Spleen (tissue), 11 donors: ENCODE measurements around the gene ANKS1B. TPM values are rescaled to one million over a fixed set of nuclear protein-coding genes. Genes with fewer than 3 reads are reported as not detected.

Source experiments
- DNase-seq: peaks from one replicate; pipeline ENCODE4 v3.0.0-alpha.2; 2020
- H3K27ac ChIP-seq, 8 donors: fragments of 200-600 bp; sonication (generic) in 7 of 8; 1 replicate in 4 of 8; 2 replicates in 4 of 8; pipeline versions ENCODE4 v1.5.0 to v1.8.0; 2016 to 2021; ENCODE audit warnings: inconsistent platforms in 4 of 8, mild to moderate bottlenecking in 4 of 8, moderate library complexity in 1 of 8
- H3K27me3 ChIP-seq, 7 donors: fragments of 200-600 bp; sonication (generic) in 6 of 7; replicated peaks in 1 of 7; 1 replicate in 4 of 7; 2 replicates in 3 of 7; pipeline versions ENCODE4 v1.5.0 to v1.8.0; 2016 to 2021; ENCODE audit warnings: inconsistent platforms in 3 of 7, mild to moderate bottlenecking in 1 of 7
- H3K36me3 ChIP-seq, 6 donors: fragments of 200-600 bp; sonication (generic) in 5 of 6; 1 replicate in 4 of 6; 2 replicates in 2 of 6; pipeline versions ENCODE4 v1.5.0 to v1.8.0; 2016 to 2021; ENCODE audit warnings: inconsistent platforms in 2 of 6
- H3K4me1 ChIP-seq, 6 donors: fragments of 200-600 bp; sonication (generic) in 5 of 6; 1 replicate in 3 of 6; 2 replicates in 3 of 6; pipeline versions ENCODE4 v1.5.0 to v1.8.0; 2016 to 2021; ENCODE audit warnings: inconsistent platforms in 3 of 6
- H3K4me3 ChIP-seq, 8 donors: fragments of 200-600 bp; sonication (generic) in 7 of 8; 1 replicate in 4 of 8; 2 replicates in 4 of 8; pipeline versions ENCODE4 v1.5.0 to v1.8.0; 2016 to 2021; ENCODE audit warnings: inconsistent platforms in 4 of 8, mild to moderate bottlenecking in 4 of 8, moderate library complexity in 2 of 8
- H3K9me3 ChIP-seq, 8 donors: fragments of 200-600 bp; sonication (generic) in 7 of 8; 1 replicate in 4 of 8; 2 replicates in 4 of 8; pipeline versions ENCODE4 v1.5.0 to v1.8.0; 2016 to 2021; ENCODE audit warnings: inconsistent platforms in 4 of 8
- POLR2A ChIP-seq, 3 donors: fragments of 450-650 bp; IDR thresholded peaks; one replicate each; pipeline ENCODE4 v1.5.1; 2017; ENCODE audit warnings: antibody characterized with exemption in 3 of 3, mild to moderate bottlenecking in 1 of 3
- POLR2AphosphoS5 ChIP-seq, 3 donors: sonication (generic); formaldehyde crosslinking; IDR thresholded peaks; one replicate each; pipeline ENCODE4 v1.5.1; 2017; ENCODE audit warnings: antibody characterized with exemption in 3 of 3
- WGBS, 5 donors: extraction: QIAGEN DNeasy Blood & Tissue Kit in 3 of 5; methylation state at CpG; one replicate each; pipeline versions ENCODE4 v1.1.5 to v1.1.7; 2013 to 2018; 5-methylcytosine and 5-hydroxymethylcytosine counted together
- intact Hi-C: fragments of 100-400 bp; cut with DNase I; formaldehyde crosslinking; loops from one replicate; pipeline ENCODE4 v1.15.0; 2023; ENCODE audit warnings: low total_unique reads
- polyA plus RNA-seq, 3 donors: library from polyadenylated mRNA; stranded (reverse); fragments of 200-250 nt; gene quantifications; one replicate each; pipeline ENCODE4 v1.2.1, GENCODE V29; 2013
- total RNA-seq, 7 donors: library from RNA; depleted of rRNA in 3 of 7; stranded (reverse); fragments of >200 nt in 3 of 7; fragmentation: NEBNext Ultra II Directional in 4 of 7; extraction: Animal tissue kit (Norgen Biotek cat#: 25700) in 4 of 7; gene quantifications; one replicate each; pipeline versions ENCODE4 v1.1.0 to v1.2.1, GENCODE V29; 2016 to 2021
- TF ChIP-seq, protein P1 (sequence below), 11 experiments: fragments of 200-600 bp in 7 of 11; fragments of 450-650 bp in 4 of 11; sonication (generic) in 4 of 11; IDR thresholded peaks in 8 of 11; conservative IDR thresholded peaks in 3 of 11; 1 replicate in 7 of 11; 2 replicates in 4 of 11; pipeline versions ENCODE4 v1.4.0 to v1.8.0; 2016 to 2021; ENCODE audit warnings: antibody characterized with exemption in 11 of 11, inconsistent platforms in 4 of 11, mild to moderate bottlenecking in 1 of 11
- donor health status: healthy with polysubstance abuse.
- donor health status: DM: no; HTN: no; CAD: no; lungs with moderate emphysema.
- donor health status: DM: no; HTN: no; CAD: no.
- donor health status: Bipolar disorder and iron deficiency.
- donor health status: healthy.
- donor health status: DM: no; HTN: no; CAD: no.
- donor health status: DM: yes; HTN: yes; CAD: no.

The ANKS1B gene
- total and polyA plus RNA-seq, 10 donors, result 0.21 to 8.0 (median 4.2) TPM

DNA sequence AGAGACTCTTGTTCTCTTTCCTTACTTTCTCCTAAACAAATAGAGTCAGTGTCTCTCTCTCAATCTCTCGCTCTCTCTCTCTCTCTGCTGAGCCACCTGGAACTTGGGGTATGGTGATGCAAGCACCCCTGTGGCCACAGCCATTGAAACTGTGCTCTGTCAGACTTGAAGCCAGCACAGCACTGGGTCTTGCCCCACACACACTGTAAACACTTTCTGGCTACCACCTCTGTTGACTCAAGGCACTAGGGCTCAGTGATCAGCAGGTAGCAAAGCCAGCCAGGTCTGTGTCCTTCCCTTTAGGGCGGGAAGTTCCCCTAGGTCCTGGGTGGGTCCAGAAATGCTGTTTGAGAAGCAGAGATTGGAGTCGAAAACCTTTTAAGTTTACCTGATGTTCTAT lies 463.1 kb downstream of the ANKS1B start:
- TF ChIP-seq POLR2A (IDR thresholded peaks at IDR 0.05), result no peak
- TF ChIP-seq, protein P1, sequence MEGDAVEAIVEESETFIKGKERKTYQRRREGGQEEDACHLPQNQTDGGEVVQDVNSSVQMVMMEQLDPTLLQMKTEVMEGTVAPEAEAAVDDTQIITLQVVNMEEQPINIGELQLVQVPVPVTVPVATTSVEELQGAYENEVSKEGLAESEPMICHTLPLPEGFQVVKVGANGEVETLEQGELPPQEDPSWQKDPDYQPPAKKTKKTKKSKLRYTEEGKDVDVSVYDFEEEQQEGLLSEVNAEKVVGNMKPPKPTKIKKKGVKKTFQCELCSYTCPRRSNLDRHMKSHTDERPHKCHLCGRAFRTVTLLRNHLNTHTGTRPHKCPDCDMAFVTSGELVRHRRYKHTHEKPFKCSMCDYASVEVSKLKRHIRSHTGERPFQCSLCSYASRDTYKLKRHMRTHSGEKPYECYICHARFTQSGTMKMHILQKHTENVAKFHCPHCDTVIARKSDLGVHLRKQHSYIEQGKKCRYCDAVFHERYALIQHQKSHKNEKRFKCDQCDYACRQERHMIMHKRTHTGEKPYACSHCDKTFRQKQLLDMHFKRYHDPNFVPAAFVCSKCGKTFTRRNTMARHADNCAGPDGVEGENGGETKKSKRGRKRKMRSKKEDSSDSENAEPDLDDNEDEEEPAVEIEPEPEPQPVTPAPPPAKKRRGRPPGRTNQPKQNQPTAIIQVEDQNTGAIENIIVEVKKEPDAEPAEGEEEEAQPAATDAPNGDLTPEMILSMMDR (IDR thresholded peaks at IDR 0.05 in 8 of 11, conservative IDR thresholded peaks at IDR 0.05 in 3 of 11), result no peak
- no peak for TF ChIP-seq POLR2AphosphoS5 (IDR thresholded peaks at IDR 0.05)
- Histone ChIP-seq H3K4me1 (no peaks in the 10 kb centered on the region), H3K27ac (no peak overlapping the region), H3K9me3 (peaks cover 0 to 16% (median 8%) of the 10 kb centered on the region in 8 donors), H3K4me3 (no peak overlapping the region), H3K27me3 (no peaks in the 10 kb centered on the region), H3K36me3 (no peaks in the 10 kb centered on the region)
- DNase-seq, result no peak
- intact Hi-C loops, result no loop called here
- WGBS, 5 donors, result 72 to 85% (median 83%) methylated on average over 3 of the region's 3 CpGs

DNA sequence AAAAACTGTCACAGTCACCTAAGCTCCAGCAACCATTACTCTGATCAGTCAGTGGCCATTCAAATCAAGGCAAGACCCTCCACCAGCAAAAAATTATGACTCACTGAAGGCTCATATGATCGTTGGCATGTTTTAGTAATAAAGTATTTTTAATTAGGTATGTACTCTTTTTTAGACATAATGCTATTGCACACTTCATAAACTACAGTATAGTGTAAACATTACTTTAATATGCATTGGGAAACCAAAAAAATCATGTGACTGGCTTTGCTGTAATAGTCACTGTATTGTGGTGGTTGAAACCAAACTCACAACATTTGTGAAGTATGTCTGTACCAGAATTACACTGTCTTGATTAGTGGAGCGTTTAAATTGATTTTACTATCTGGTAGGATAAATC lies 471.7 kb downstream of the ANKS1B start:
- intact Hi-C loops, result no loop called here
- TF ChIP-seq, protein P1 (IDR thresholded peaks at IDR 0.05 in 8 of 11, conservative IDR thresholded peaks at IDR 0.05 in 3 of 11), result no peak
- no peak for TF ChIP-seq POLR2AphosphoS5 (IDR thresholded peaks at IDR 0.05)
- no peak for TF ChIP-seq POLR2A (IDR thresholded peaks at IDR 0.05)
- H3K27me3 ChIP-seq, result no peaks in the 10 kb centered on the region
- H3K4me1 ChIP-seq, result no peaks in the 10 kb centered on the region
- H3K36me3 ChIP-seq, result no peaks in the 10 kb centered on the region
- no peak overlapping the region for H3K27ac ChIP-seq
- H3K9me3 ChIP-seq, result peaks cover 0 to 66% (median 21%) of the 10 kb centered on the region in 8 donors
- H3K4me3 ChIP-seq, result no peak overlapping the region
- whole genome bisulfite sequencing, 5 donors, result 68 to 85% (median 78%) methylated on average over 2 of the region's 2 CpGs
- DNase-seq, result no peak

DNA sequence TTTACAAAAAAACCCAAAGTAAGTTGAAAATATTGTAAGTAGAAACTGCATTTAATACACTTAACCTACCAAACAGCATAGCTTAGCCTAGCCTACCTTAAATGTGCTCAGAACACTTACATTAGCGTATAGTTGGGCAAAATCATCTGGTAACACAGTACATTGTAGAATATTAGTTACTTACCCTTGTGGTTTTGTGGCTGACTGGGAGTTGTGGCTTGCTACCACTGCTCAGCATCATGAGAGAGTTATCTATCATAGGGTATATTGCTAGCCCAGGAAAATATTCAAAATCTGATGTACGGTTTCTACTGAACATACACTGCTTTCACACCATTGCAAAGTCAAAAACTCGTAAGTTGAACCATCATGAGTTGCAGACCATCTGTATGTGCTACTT lies 478.9 kb downstream of the ANKS1B start:
- no peaks in the 10 kb centered on the region for H3K4me1 ChIP-seq
- TF ChIP-seq POLR2AphosphoS5 (IDR thresholded peaks at IDR 0.05), result no peak
- TF ChIP-seq, protein P1 (IDR thresholded peaks at IDR 0.05 in 8 of 11, conservative IDR thresholded peaks at IDR 0.05 in 3 of 11), result no peak
- TF ChIP-seq POLR2A (IDR thresholded peaks at IDR 0.05), result no peak
- intact Hi-C loops, result no loop called here
- peaks cover 0 to 22% (median 3%) of the 10 kb centered on the region in 8 donors for H3K9me3 ChIP-seq
- H3K27me3 ChIP-seq, result no peaks in the 10 kb centered on the region
- H3K27ac ChIP-seq, result no peak overlapping the region
- no peak for DNase-seq
- H3K36me3 ChIP-seq, result no peaks in the 10 kb centered on the region
- H3K4me3 ChIP-seq, result no peak overlapping the region
- 70 to 86% (median 78%) methylated on average over 3 of the region's 3 CpGs for WGBS, 5 donors

DNA sequence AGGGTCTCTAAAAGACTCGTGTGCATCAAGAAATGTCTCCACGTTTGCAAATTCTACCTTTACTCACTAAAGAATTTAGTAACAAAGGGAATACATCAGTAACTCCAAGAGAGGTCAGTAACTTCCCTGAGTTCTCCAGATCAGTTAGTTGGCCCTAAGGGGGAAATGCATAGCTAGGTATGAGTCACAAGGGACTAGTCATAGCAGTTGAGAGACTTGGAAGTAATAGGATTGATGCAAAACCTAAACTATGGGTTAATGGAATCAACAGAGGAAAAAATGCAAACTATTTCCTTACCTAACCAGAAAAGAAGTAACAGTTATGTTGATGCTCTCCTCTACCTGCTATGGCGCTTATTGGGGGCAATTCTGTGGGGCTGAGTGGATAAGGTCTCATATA lies 486.0 kb downstream of the ANKS1B start:
- Histone ChIP-seq H3K4me3 (no peak overlapping the region), H3K27ac (no peak overlapping the region), H3K9me3 (peaks cover 0 to 6% (median 1%) of the 10 kb centered on the region in 8 donors), H3K4me1 (no peaks in the 10 kb centered on the region), H3K36me3 (no peaks in the 10 kb centered on the region), H3K27me3 (no peaks in the 10 kb centered on the region)
- 58 to 76% (median 65%) methylated on average over 3 of the region's 3 CpGs for WGBS, 5 donors
- intact Hi-C loops, result no loop called here
- DNase-seq, result no peak
- TF ChIP-seq POLR2A (IDR thresholded peaks at IDR 0.05), result no peak
- TF ChIP-seq, protein P1 (IDR thresholded peaks at IDR 0.05 in 8 of 11, conservative IDR thresholded peaks at IDR 0.05 in 3 of 11), result no peak
- TF ChIP-seq POLR2AphosphoS5 (IDR thresholded peaks at IDR 0.05), result no peak
